Stimulated activated CD4-positive, alpha-beta T cell treated with anti-CD3 and anti-CD28 coated beads, Interleukin-12 subunit alpha, Interleukin-12 subunit beta, amount 100 ng/mL, for 48 hours (primary cell): ENCODE results near the gene SRD5A1.

Source experiments
- DNase-seq, 3 donors: peaks; one replicate each; pipeline ENCODE4 v3.0.0-alpha.2; 2020; ENCODE audit warnings: low read depth in 2 of 3, low spot score in 1 of 3

Gene SRD5A1

GRCh38 chr5:6723816-6724300, 90.6 kb downstream of the SRD5A1 start:
- no peak for DNase-seq
